ENCODE results near the gene DIP2B.

The DIP2B gene

GRCh38 chr12:50595667-50596066, 90.9 kb downstream of the DIP2B start:
- Mint-ChIP-seq H3K27ac (no peak overlapping the region), H3K4me1 (peaks cover 45% of the 10 kb centered on the region), H3K36me3 (ENCODE audit: low read depth) (no peaks in the 10 kb centered on the region), H3K27me3 (no peaks in the 10 kb centered on the region), H3K4me3 (no peak overlapping the region), H3K9me3 (no peaks in the 10 kb centered on the region)
- DNase-seq (no peak), ATAC-seq (no peak)

- peak; percentile 100 for ATAC-seq
- peak; percentile 47 for DNase-seq
- H3K9me3 Mint-ChIP-seq: no peaks in the 10 kb centered on the region
- H3K4me1 Mint-ChIP-seq: peaks cover 44% of the 10 kb centered on the region
- H3K27ac Mint-ChIP-seq: peak overlapping the region; percentile 76
- H3K4me3 Mint-ChIP-seq: peak overlapping the region; percentile 64
- no peaks in the 10 kb centered on the region for H3K27me3 Mint-ChIP-seq
- H3K36me3 Mint-ChIP-seq (ENCODE audit: low read depth): peaks cover 3% of the 10 kb centered on the region
Observed at GRCh38 chr12:50597200-50598195, 92.7 kb downstream of the DIP2B start.

DNA sequence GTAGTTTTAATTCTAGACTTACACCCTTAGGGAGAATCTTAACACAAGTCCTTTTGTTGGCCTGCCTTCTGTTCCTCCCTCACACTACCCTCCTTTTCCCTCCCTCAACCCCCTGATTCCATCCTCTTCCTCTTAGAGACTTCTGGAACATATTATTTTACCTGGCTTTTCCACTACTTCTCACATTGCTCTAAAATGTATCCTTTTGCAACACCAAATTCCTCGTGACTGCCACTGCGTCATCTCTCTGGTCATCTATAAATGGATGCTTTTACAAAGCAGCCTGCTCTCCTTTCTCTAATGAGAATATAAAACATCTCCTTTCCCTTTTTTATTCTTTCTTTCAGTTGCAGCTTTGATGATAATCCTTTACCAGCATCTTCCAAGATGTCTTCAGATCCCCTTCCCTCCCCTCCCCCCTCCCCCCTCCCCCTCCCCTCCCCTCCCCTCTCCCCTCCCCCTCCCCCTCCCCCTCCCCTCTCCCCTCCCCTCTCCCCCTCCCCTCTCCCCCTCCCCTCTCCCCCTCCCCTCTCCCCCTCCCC, 93.6 kb downstream of the DIP2B start:
- no peak for DNase-seq
- Mint-ChIP-seq H3K9me3 (no peaks in the 10 kb centered on the region), H3K4me1 (peaks cover 42% of the 10 kb centered on the region), H3K27me3 (no peaks in the 10 kb centered on the region), H3K36me3 (ENCODE audit: low read depth) (peaks cover 3% of the 10 kb centered on the region), H3K4me3 (peak overlapping the region; percentile 64), H3K27ac (peak overlapping the region; percentile 76)
- ATAC-seq: no peak

- ATAC-seq: no peak
- Mint-ChIP-seq H3K4me3 (no peak overlapping the region), H3K9me3 (no peaks in the 10 kb centered on the region), H3K4me1 (peaks cover 40% of the 10 kb centered on the region), H3K27me3 (no peaks in the 10 kb centered on the region), H3K27ac (no peak overlapping the region), H3K36me3 (ENCODE audit: low read depth) (peaks cover 3% of the 10 kb centered on the region)
- DNase-seq: no peak
Observed at GRCh38 chr12:50599366-50600095, 94.7 kb downstream of the DIP2B start.

GRCh38 chr12:50600364-50600763, 95.6 kb downstream of the DIP2B start:
- H3K27me3 Mint-ChIP-seq: no peaks in the 10 kb centered on the region
- no peak overlapping the region for H3K4me3 Mint-ChIP-seq
- ATAC-seq (no peak), DNase-seq (no peak)
- peaks cover 3% of the 10 kb centered on the region for H3K36me3 Mint-ChIP-seq (ENCODE audit: low read depth)
- H3K9me3 Mint-ChIP-seq: no peaks in the 10 kb centered on the region
- peaks cover 40% of the 10 kb centered on the region for H3K4me1 Mint-ChIP-seq
- H3K27ac Mint-ChIP-seq: no peak overlapping the region

- Mint-ChIP-seq H3K4me3 (no peak overlapping the region), H3K36me3 (ENCODE audit: low read depth) (peaks cover 5% of the 10 kb centered on the region), H3K9me3 (no peaks in the 10 kb centered on the region), H3K27me3 (no peaks in the 10 kb centered on the region), H3K4me1 (peaks cover 35% of the 10 kb centered on the region), H3K27ac (no peak overlapping the region)
- no peak for DNase-seq
- ATAC-seq: no peak
Observed at GRCh38 chr12:50603817-50604639, 99.2 kb downstream of the DIP2B start.

GRCh38 chr12:50604640-50604920, 99.8 kb downstream of the DIP2B start:
- peaks cover 5% of the 10 kb centered on the region for H3K36me3 Mint-ChIP-seq (ENCODE audit: low read depth)
- no peaks in the 10 kb centered on the region for H3K27me3 Mint-ChIP-seq
- DNase-seq (no peak), ATAC-seq (no peak)
- H3K27ac Mint-ChIP-seq: no peak overlapping the region
- H3K4me3 Mint-ChIP-seq: no peak overlapping the region
- H3K9me3 Mint-ChIP-seq: no peaks in the 10 kb centered on the region
- peaks cover 31% of the 10 kb centered on the region for H3K4me1 Mint-ChIP-seq

- ATAC-seq (peak; percentile 69), DNase-seq (no peak)
- Mint-ChIP-seq H3K4me3 (no peak overlapping the region), H3K27ac (no peak overlapping the region), H3K27me3 (no peaks in the 10 kb centered on the region), H3K9me3 (no peaks in the 10 kb centered on the region), H3K4me1 (peaks cover 16% of the 10 kb centered on the region), H3K36me3 (ENCODE audit: low read depth) (peaks cover 2% of the 10 kb centered on the region)
Observed at GRCh38 chr12:50606675-50607375, 102.0 kb downstream of the DIP2B start.

- Mint-ChIP-seq H3K27ac (no peak overlapping the region), H3K4me3 (no peak overlapping the region), H3K4me1 (peaks cover 16% of the 10 kb centered on the region), H3K9me3 (no peaks in the 10 kb centered on the region), H3K36me3 (ENCODE audit: low read depth) (peaks cover 2% of the 10 kb centered on the region), H3K27me3 (no peaks in the 10 kb centered on the region)
- ATAC-seq: no peak
- DNase-seq: no peak
Observed at GRCh38 chr12:50609292-50609874, 104.6 kb downstream of the DIP2B start.

- H3K27ac Mint-ChIP-seq: no peak overlapping the region
- H3K4me1 Mint-ChIP-seq: peaks cover 16% of the 10 kb centered on the region
- no peaks in the 10 kb centered on the region for H3K9me3 Mint-ChIP-seq
- DNase-seq (no peak), ATAC-seq (no peak)
- no peaks in the 10 kb centered on the region for H3K27me3 Mint-ChIP-seq
- H3K36me3 Mint-ChIP-seq (ENCODE audit: low read depth): peaks cover 2% of the 10 kb centered on the region
- H3K4me3 Mint-ChIP-seq: no peak overlapping the region
Observed at GRCh38 chr12:50610171-50610570, 105.4 kb downstream of the DIP2B start.

DNA sequence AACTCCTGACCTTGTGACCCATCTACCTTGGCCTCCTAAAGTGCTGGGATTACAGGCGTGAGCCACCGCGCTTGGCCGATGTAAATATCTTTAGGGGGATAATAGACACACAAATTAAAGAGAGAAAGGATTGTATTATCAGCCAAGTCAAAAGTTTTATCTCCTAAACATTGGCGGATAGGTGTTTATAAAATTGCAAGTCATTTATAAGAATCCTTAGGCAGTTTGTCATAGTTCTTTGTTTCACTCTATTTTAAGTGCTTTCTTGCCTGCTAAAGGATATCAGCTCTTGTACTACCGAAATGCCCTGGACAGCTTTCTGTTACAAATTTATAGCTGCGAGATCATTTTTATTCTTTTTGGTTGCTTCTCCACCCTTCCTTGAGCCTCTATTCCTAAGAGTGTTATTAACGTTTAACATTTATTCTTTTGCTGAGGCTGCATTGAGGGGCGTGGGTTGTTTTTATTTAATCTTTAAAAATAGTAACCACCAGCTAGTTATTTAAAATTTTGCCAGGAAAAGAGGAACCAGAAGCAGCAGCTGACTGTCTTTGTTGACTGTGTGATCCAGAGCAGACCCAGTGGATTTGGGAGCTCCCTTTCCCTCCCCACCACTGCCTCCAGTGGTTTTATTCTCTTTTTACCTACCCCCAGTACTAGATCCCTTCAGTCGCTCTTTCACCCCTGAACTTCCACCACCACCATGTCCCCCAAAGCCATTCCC, 106.4 kb downstream of the DIP2B start:
- no peak overlapping the region for H3K27ac Mint-ChIP-seq
- no peaks in the 10 kb centered on the region for H3K27me3 Mint-ChIP-seq
- H3K9me3 Mint-ChIP-seq: no peaks in the 10 kb centered on the region
- DNase-seq: no peak
- no peak overlapping the region for H3K4me3 Mint-ChIP-seq
- peaks cover 2% of the 10 kb centered on the region for H3K36me3 Mint-ChIP-seq (ENCODE audit: low read depth)
- H3K4me1 Mint-ChIP-seq: peaks cover 21% of the 10 kb centered on the region
- no peak for ATAC-seq

GRCh38 chr12:50612882-50613281, 108.1 kb downstream of the DIP2B start:
- Mint-ChIP-seq H3K4me1 (peaks cover 8% of the 10 kb centered on the region), H3K27ac (no peak overlapping the region), H3K36me3 (ENCODE audit: low read depth) (no peaks in the 10 kb centered on the region), H3K9me3 (no peaks in the 10 kb centered on the region), H3K27me3 (no peaks in the 10 kb centered on the region), H3K4me3 (no peak overlapping the region)
- ATAC-seq (no peak), DNase-seq (no peak)

DNA sequence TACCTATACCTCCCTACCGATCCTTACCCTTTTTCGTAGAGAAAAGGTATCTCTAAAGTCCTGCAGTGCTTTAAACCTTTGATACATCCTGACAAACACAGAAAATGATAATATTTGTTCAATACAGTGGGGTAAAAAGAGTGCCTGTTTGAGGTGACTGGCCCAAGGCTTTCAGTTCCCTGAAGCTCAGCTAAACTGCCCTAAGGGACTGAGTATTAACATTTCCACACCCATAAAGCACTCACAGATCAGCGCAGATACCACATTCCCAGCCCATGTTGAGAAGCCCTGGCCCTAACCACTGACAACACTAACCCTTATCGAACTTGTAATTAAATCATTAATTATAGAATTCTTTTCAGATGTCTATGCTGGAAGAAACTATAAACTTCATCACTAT, 108.7 kb downstream of the DIP2B start:
- no peak for DNase-seq
- no peaks in the 10 kb centered on the region for H3K36me3 Mint-ChIP-seq (ENCODE audit: low read depth)
- no peak overlapping the region for H3K4me3 Mint-ChIP-seq
- no peak overlapping the region for H3K27ac Mint-ChIP-seq
- no peaks in the 10 kb centered on the region for H3K9me3 Mint-ChIP-seq
- H3K4me1 Mint-ChIP-seq: peaks cover 12% of the 10 kb centered on the region
- no peaks in the 10 kb centered on the region for H3K27me3 Mint-ChIP-seq
- no peak for ATAC-seq

Measured in activated naive CD8-positive, alpha-beta T cell treated with anti-CD3 and anti-CD28 coated beads, Interleukin-2, amount 50 U/mL, for 24 hours (primary cell).